ENCODE results near the gene CACNG4. TPM values are rescaled to one million over a fixed set of nuclear protein-coding genes. Genes with fewer than 3 reads are reported as not detected.

The CACNG4 gene
- polyA plus RNA-seq, 2 of the 4 experiments (the other 2 are of a cell fraction): 6.2 to 10.2 TPM

- H3K4me2 ChIP-seq: no peak overlapping the region
- WGBS (ENCODE audit: missing lambda C conversion rate): 57% methylated on average over 11 of the region's 11 CpGs
- TF ChIP-seq E2F6 (IDR thresholded peaks at IDR 0.05; ENCODE audit: borderline replicate concordance, low read depth) (no peak), GATA3 (IDR thresholded peaks at IDR 0.05; ENCODE audit: borderline replicate concordance) (no peak), FOXS1 (CRISPR knock-in tag; IDR thresholded peaks at IDR 0.05) (no peak), KDM1A (IDR thresholded peaks at IDR 0.05; ENCODE audit: low read depth) (no peak), RAD21 (conservative IDR thresholded peaks at IDR 0.05 in 1 of 2, IDR thresholded peaks at IDR 0.05 in 1 of 2) (no peak), EHF (CRISPR knock-in tag; IDR thresholded peaks at IDR 0.05) (no peak), NR3C1 (IDR thresholded peaks at IDR 0.05) (no peak), TFCP2L1 (CRISPR knock-in tag; IDR thresholded peaks at IDR 0.05) (no peak)
- H3K4me3 ChIP-seq: no peak overlapping the region
- ATAC-seq (no peak), FAIRE-seq (no peak), DNase-seq (ENCODE audit: low read depth in 1 of 2, low spot score in 1 of 2) (no peak)
- POLR2A ChIA-PET: no interaction called here
- no peaks in the 10 kb centered on the region for H3K4me1 ChIP-seq
- H3K9me3 ChIP-seq: no peaks in the 10 kb centered on the region
- H3K27ac ChIP-seq: no peak overlapping the region
- CTCF ChIA-PET: interaction anchor here (0.5 to 1.8 kb wide), 5 partner anchors 12 to 288 kb away, joined by 3 to 7 read pairs (median 4); no protein-coding TSS in a partner anchor
These were observed 39.7 kb downstream of the CACNG4 start for GRCh38 chr17:67004181-67004580.

DNA sequence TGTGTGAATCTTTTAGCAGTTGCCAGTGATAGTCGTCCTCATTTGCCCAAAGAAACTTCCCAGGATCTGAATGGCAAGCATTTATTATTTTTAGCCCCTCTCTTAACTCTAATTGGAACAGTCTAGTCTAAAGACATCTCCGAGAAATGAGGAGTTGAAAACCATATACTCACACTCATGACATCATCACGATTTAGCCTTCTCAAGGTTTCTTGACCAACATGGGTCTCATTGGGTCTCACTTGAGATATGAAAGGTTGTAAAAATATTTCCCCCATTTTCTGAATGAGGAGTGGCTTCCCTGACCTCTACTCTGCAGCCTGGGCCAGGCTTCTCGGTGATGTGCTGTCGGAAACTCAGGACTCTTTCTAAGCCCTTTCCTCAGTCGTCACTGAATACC is 42.8 kb downstream of the CACNG4 start:
- FAIRE-seq (no peak), DNase-seq (ENCODE audit: low read depth in 1 of 2, low spot score in 1 of 2) (no peak), ATAC-seq (no peak)
- 51% methylated on average over 6 of the region's 6 CpGs for WGBS (ENCODE audit: missing lambda C conversion rate)
- Histone ChIP-seq H3K27ac (no peak overlapping the region), H3K9me3 (no peaks in the 10 kb centered on the region), H3K4me3 (no peak overlapping the region), H3K4me1 (no peaks in the 10 kb centered on the region), H3K4me2 (no peak overlapping the region)
- POLR2A ChIA-PET: no interaction called here
- TF ChIP-seq ZNF302 (CRISPR knock-in tag; IDR thresholded peaks at IDR 0.05): no peak
- no peak for TF ChIP-seq HEYL (CRISPR knock-in tag; IDR thresholded peaks at IDR 0.05)
- TF ChIP-seq, protein P1, sequence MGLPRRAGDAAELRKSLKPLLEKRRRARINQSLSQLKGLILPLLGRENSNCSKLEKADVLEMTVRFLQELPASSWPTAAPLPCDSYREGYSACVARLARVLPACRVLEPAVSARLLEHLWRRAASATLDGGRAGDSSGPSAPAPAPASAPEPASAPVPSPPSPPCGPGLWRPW (IDR thresholded peaks at IDR 0.05): no peak
- no peak for TF ChIP-seq CBX8 (IDR thresholded peaks at IDR 0.05)
- no peak for TF ChIP-seq EHF (CRISPR knock-in tag; IDR thresholded peaks at IDR 0.05)
- no peak for TF ChIP-seq MAX (IDR thresholded peaks at IDR 0.05)
- TF ChIP-seq, protein P2, sequence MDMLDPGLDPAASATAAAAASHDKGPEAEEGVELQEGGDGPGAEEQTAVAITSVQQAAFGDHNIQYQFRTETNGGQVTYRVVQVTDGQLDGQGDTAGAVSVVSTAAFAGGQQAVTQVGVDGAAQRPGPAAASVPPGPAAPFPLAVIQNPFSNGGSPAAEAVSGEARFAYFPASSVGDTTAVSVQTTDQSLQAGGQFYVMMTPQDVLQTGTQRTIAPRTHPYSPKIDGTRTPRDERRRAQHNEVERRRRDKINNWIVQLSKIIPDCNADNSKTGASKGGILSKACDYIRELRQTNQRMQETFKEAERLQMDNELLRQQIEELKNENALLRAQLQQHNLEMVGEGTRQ (IDR thresholded peaks at IDR 0.05): no peak
- no peak for TF ChIP-seq EP300 (IDR thresholded peaks at IDR 0.05)
- TF ChIP-seq HDAC2 (IDR thresholded peaks at IDR 0.05): no peak
- TF ChIP-seq CTCF (IDR thresholded peaks at IDR 0.05): no peak
- no peak for TF ChIP-seq RARB (CRISPR knock-in tag; IDR thresholded peaks at IDR 0.05)
- TF ChIP-seq FOSL2 (IDR thresholded peaks at IDR 0.05): no peak
- TF ChIP-seq FOSL2 (CRISPR knock-in tag; IDR thresholded peaks at IDR 0.05): no peak
- no peak for TF ChIP-seq CEBPB (IDR thresholded peaks at IDR 0.05)
- no peak for TF ChIP-seq FOSB (CRISPR knock-in tag; IDR thresholded peaks at IDR 0.05)
- no peak for TF ChIP-seq HOXB5 (CRISPR knock-in tag; IDR thresholded peaks at IDR 0.05)
- CTCF ChIA-PET: no interaction called here

GRCh38 chr17:67008101-67008500 is 43.6 kb downstream of the CACNG4 start:
- H3K9me3 ChIP-seq: no peaks in the 10 kb centered on the region
- TF ChIP-seq EHF (CRISPR knock-in tag; IDR thresholded peaks at IDR 0.05): no peak
- no peak for TF ChIP-seq TFCP2L1 (CRISPR knock-in tag; IDR thresholded peaks at IDR 0.05)
- TF ChIP-seq, protein P3, sequence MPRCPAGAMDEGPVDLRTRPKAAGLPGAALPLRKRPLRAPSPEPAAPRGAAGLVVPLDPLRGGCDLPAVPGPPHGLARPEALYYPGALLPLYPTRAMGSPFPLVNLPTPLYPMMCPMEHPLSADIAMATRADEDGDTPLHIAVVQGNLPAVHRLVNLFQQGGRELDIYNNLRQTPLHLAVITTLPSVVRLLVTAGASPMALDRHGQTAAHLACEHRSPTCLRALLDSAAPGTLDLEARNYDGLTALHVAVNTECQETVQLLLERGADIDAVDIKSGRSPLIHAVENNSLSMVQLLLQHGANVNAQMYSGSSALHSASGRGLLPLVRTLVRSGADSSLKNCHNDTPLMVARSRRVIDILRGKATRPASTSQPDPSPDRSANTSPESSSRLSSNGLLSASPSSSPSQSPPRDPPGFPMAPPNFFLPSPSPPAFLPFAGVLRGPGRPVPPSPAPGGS (IDR thresholded peaks at IDR 0.05): no peak
- TF ChIP-seq RARB (CRISPR knock-in tag; IDR thresholded peaks at IDR 0.05): no peak
- TF ChIP-seq CBX2 (IDR thresholded peaks at IDR 0.05; ENCODE audit: borderline replicate concordance, low read depth): no peak
- TF ChIP-seq ZFP36 (IDR thresholded peaks at IDR 0.05; ENCODE audit: borderline replicate concordance, partially characterized antibody): no peak
- TF ChIP-seq FOSL2 (IDR thresholded peaks at IDR 0.05): no peak
- TF ChIP-seq FOSL2 (CRISPR knock-in tag; IDR thresholded peaks at IDR 0.05): no peak
- TF ChIP-seq, protein P4, sequence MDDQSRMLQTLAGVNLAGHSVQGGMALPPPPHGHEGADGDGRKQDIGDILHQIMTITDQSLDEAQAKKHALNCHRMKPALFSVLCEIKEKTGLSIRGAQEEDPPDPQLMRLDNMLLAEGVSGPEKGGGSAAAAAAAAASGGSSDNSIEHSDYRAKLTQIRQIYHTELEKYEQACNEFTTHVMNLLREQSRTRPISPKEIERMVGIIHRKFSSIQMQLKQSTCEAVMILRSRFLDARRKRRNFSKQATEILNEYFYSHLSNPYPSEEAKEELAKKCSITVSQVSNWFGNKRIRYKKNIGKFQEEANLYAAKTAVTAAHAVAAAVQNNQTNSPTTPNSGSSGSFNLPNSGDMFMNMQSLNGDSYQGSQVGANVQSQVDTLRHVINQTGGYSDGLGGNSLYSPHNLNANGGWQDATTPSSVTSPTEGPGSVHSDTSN (IDR thresholded peaks at IDR 0.05): no peak
- TF ChIP-seq HMGXB4 (CRISPR knock-in tag; IDR thresholded peaks at IDR 0.05; ENCODE audit: borderline replicate concordance): no peak
- CTCF ChIA-PET: interaction anchor here (1.2 to 1.3 kb wide), 2 partner anchors 9 to 25 kb away, joined by 3 read pairs; no protein-coding TSS in a partner anchor
- no peak for ATAC-seq
- no peak overlapping the region for H3K4me3 ChIP-seq
- DNase-seq (ENCODE audit: low read depth in 1 of 2, low spot score in 1 of 2): no peak
- WGBS (ENCODE audit: missing lambda C conversion rate): 47% methylated on average over 6 of the region's 6 CpGs
- no peak for FAIRE-seq
- H3K4me2 ChIP-seq: no peak overlapping the region
- H3K4me1 ChIP-seq: no peaks in the 10 kb centered on the region
- POLR2A ChIA-PET: no interaction called here
- no peak overlapping the region for H3K27ac ChIP-seq

Measured in A549 (cell line).